Gastrocnemius medialis (tissue), 4 donors: ENCODE data around the gene CNPY2. TPM values are rescaled to one million over a fixed set of nuclear protein-coding genes. Genes with fewer than 3 reads are reported as not detected.
"Not testable (repeated sequence)": the region's sequence is repeated elsewhere in the genome, so short reads cannot be mapped to it uniquely, and the experiment has no call there.

Source experiments
- ATAC-seq, 2 donors: fragments of 150-250 bp; one replicate each; pipeline ENCODE4 v1.9.1; 2016
- DNase-seq, 2 donors: peaks; one replicate each; pipeline ENCODE4 v3.0.0-alpha.2; 2019
- H3K27ac ChIP-seq, 4 donors: fragments of 200-600 bp; sonication (generic); 1 replicate in 1 of 4; 2 replicates in 3 of 4; pipeline ENCODE4 v1.5.1; 2016 to 2018; ENCODE audit warnings: mild to moderate bottlenecking in 2 of 4, moderate library complexity in 1 of 4
- H3K27me3 ChIP-seq, 3 donors: fragments of 200-600 bp; sonication (generic) in 2 of 3; 1 replicate in 1 of 3; 2 replicates in 2 of 3; pipeline versions ENCODE4 v1.5.1 to v1.6.0; 2016 to 2019; ENCODE audit warnings: mild to moderate bottlenecking in 1 of 3, moderate library complexity in 1 of 3
- H3K36me3 ChIP-seq, 2 donors: fragments of 200-600 bp; sonication (generic) in 1 of 2; one replicate each; pipeline ENCODE4 v1.5.1; 2017 to 2018
- H3K4me1 ChIP-seq, 2 donors: fragments of 200-600 bp; sonication (generic) in 1 of 2; one replicate each; pipeline ENCODE4 v1.5.1; 2016 to 2017; ENCODE audit warnings: mild to moderate bottlenecking in 2 of 2
- H3K4me3 ChIP-seq, 4 donors: fragments of 200-600 bp; sonication (generic) in 3 of 4; 1 replicate in 1 of 4; 2 replicates in 3 of 4; pipeline ENCODE4 v1.5.1; 2016 to 2019; ENCODE audit warnings: mild to moderate bottlenecking in 2 of 4
- H3K9me3 ChIP-seq, 3 donors: fragments of 200-600 bp; sonication (generic) in 2 of 3; 1 replicate in 1 of 3; 2 replicates in 2 of 3; pipeline ENCODE4 v1.5.1; 2016 to 2019
- CTCF ChIP-seq, 5 experiments: fragments of 450-650 bp in 3 of 5; fragments of 200-600 bp in 2 of 5; sonication (generic) in 2 of 5; IDR thresholded peaks in 4 of 5; conservative IDR thresholded peaks in 1 of 5; 1 replicate in 4 of 5; 2 replicates in 1 of 5; pipeline ENCODE4 v1.5.1; 2016 to 2019; ENCODE audit warnings: antibody characterized with exemption in 5 of 5, mild to moderate bottlenecking in 3 of 5, moderate library complexity in 3 of 5
- POLR2A ChIP-seq, 2 donors: fragments of 450-650 bp; IDR thresholded peaks; one replicate each; pipeline ENCODE4 v1.6.1; 2017; ENCODE audit warnings: antibody characterized with exemption in 2 of 2, mild to moderate bottlenecking in 2 of 2, moderate library complexity in 2 of 2
- in situ Hi-C, 4 donors: fragments of 200-750 bp; cut with MboI; loops; one replicate each; pipeline versions ENCODE4 v1.15.0 to v1.8.0; 2017; ENCODE audit warnings: low sequenced_read_pairs in 4 of 4
- intact Hi-C: fragments of 100-400 bp; cut with DNase I; formaldehyde crosslinking; loops from one replicate; pipeline ENCODE4 v1.15.1; 2023; ENCODE audit warnings: low total_unique reads
- total RNA-seq, 4 donors: library from RNA; depleted of rRNA; stranded (reverse); fragments of >200 nt; gene quantifications; one replicate each; pipeline versions ENCODE4 v1.1.0 to v1.2.3, GENCODE V29; 2016

The CNPY2 gene
- total RNA-seq, 4 donors from 2014 or later: 21.7 to 59.1 (median 28.4) TPM

GRCh38 chr12:56296295-56296694 lies 19.5 kb downstream of the CNPY2 start:
- H3K27ac ChIP-seq: peak overlapping the region; percentile 91 to 97 (median 94)
- peaks cover 0 to 8% of the 10 kb centered on the region in 2 donors for H3K36me3 ChIP-seq
- ATAC-seq: no peak
- TF ChIP-seq POLR2A (IDR thresholded peaks at IDR 0.05) (no peak), CTCF (IDR thresholded peaks at IDR 0.05 in 4 of 5, conservative IDR thresholded peaks at IDR 0.05 in 1 of 5) (no peak)
- in situ Hi-C loops (no loop called here), intact Hi-C loops (no loop called here)
- DNase-seq: no peak
- H3K4me3 ChIP-seq: no peak overlapping the region
- no peaks in the 10 kb centered on the region for H3K27me3 ChIP-seq
- peaks cover 74 to 85% of the 10 kb centered on the region in 2 donors for H3K4me1 ChIP-seq
- H3K9me3 ChIP-seq: no peaks in the 10 kb centered on the region

DNA sequence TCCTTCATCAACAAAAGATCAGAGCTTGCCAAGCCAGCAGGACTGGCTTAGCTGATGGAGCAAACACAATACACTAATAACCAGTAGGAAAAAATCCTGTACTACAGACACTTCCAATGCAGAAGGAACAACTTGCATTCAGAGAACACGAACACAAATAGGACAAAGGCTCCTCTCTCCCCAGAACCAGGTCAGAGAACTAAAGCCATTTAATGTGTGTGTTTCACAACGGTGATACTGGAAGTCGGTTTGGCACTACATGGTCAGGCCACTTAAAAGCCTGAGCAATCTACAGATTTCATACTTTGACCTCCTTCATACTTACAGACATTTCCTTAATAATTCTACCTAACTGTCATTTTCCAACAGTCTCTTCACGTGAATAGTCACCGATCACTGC lies 22.0 kb downstream of the CNPY2 start:
- Histone ChIP-seq H3K36me3 (peaks cover 0 to 12% of the 10 kb centered on the region in 2 donors), H3K4me3 (no peak overlapping the region), H3K27me3 (no peaks in the 10 kb centered on the region), H3K9me3 (no peaks in the 10 kb centered on the region), H3K4me1 (peaks cover 69 to 80% of the 10 kb centered on the region in 2 donors), H3K27ac (peak overlapping the region; percentile 27 to 97 (median 80))
- peak; percentile 71 to 74 for ATAC-seq
- in situ Hi-C loops: no loop called here
- TF ChIP-seq CTCF (IDR thresholded peaks at IDR 0.05 in 4 of 5, conservative IDR thresholded peaks at IDR 0.05 in 1 of 5): no peak
- TF ChIP-seq POLR2A (IDR thresholded peaks at IDR 0.05): no peak
- no peak for DNase-seq
- intact Hi-C loops: no loop called here

DNA sequence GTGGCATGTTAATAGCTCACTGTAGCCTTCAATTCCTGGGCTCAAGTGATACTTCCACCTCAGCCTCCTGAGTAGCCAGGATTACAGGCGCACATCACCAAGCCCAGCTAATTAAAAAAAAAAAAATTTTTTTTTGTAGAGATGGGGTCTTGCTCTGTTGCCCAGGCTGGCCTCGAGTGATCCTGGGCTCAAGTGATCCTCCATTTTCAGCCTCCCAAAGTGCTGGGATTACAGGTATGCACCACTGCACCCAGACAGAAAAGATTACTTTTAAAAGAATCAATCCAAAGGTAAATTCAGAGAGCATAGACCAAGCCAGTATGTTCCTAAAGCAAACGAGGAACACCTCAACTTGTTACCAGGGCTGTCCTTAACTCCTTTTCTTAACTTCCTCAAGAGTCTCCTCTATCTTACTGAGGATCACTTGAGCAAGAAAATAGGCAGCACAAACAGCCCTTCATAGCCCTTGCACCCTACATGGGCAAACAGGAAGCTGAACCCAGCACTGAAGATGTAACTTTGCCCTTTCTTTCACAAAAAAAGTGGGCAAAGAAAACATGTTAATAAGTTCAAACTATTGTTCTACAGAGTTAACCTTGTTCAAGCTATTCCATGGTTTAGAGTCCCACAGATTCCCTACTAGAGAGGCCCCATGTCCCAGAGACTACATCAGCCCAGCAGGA lies 26.9 kb downstream of the CNPY2 start:
- H3K27me3 ChIP-seq: no peaks in the 10 kb centered on the region
- no peak overlapping the region for H3K4me3 ChIP-seq
- no peaks in the 10 kb centered on the region for H3K9me3 ChIP-seq
- intact Hi-C loops: no loop called here
- in situ Hi-C loops: no loop called here
- DNase-seq: no peak
- ATAC-seq: no peak
- TF ChIP-seq POLR2A (IDR thresholded peaks at IDR 0.05) (no peak), CTCF (IDR thresholded peaks at IDR 0.05 in 4 of 5, conservative IDR thresholded peaks at IDR 0.05 in 1 of 5) (no peak)
- H3K4me1 ChIP-seq: peaks cover 44 to 56% of the 10 kb centered on the region in 2 donors
- H3K27ac ChIP-seq: peak overlapping the region in 2 of 4 donors; percentile 50 to 97
- H3K36me3 ChIP-seq: peaks cover 0 to 31% of the 10 kb centered on the region in 2 donors

DNA sequence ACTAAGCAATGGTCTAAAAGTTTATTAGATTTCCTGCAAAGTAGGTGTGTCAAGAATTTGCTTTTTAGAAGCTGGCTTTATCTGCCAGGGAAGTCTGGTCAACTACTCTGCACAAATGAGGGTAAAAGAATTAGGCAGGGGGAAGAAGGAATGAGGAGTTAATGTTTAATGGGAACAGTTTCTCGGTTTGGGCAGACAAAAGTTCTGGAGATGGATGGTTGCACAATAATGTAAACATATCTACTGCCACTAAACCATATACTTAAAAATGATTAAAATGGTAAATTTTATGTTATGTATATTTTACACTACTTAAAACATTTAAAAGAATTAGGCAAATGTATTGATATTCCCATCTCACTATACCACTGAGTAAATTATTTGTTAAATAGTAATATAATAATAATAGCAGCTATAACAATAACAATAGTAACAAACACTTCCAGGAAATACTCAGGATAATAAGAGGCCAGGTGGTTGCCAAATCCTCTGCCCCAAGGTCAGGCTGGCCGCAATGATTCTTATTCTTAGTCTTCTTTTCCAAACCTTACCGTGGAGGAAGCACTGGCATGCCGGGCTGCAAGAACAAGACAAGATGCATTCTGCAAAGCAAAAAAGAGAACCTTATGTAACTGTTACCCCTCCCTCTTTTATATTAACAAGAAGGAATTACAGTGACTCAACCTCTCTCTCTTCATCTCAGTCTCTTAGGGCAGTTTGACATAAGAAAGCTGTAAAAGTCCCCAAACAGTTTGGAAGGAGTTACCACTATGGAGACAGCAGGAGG lies 29.6 kb downstream of the CNPY2 start:
- peak overlapping the region; percentile 5 to 97 (median 28) for H3K27ac ChIP-seq

GRCh38 chr12:56284263-56284662 lies 31.5 kb downstream of the CNPY2 start:
- not testable (repeated sequence) for H3K27me3 ChIP-seq

More for the DNA sequence above, 29.6 kb downstream of the CNPY2 start:
- H3K9me3 ChIP-seq: no peaks in the 10 kb centered on the region
- ATAC-seq: no peak
- H3K36me3 ChIP-seq: peaks cover 0 to 49% of the 10 kb centered on the region in 2 donors
- intact Hi-C loops: no loop called here
- in situ Hi-C loops: no loop called here
- H3K4me3 ChIP-seq: no peak overlapping the region
- no peak for DNase-seq
- H3K27me3 ChIP-seq: no peaks in the 10 kb centered on the region
- no peak for TF ChIP-seq CTCF (IDR thresholded peaks at IDR 0.05 in 4 of 5, conservative IDR thresholded peaks at IDR 0.05 in 1 of 5)
- no peak for TF ChIP-seq POLR2A (IDR thresholded peaks at IDR 0.05)
- peaks cover 28 to 35% of the 10 kb centered on the region in 2 donors for H3K4me1 ChIP-seq

More at GRCh38 chr12:56284263-56284662, 31.5 kb downstream of the CNPY2 start:
- Histone ChIP-seq H3K4me1 (peaks cover 22 to 28% of the 10 kb centered on the region in 2 donors), H3K36me3 (peaks cover 0 to 64% of the 10 kb centered on the region in 2 donors), H3K27ac (peak overlapping the region in 1 of 4 donors; percentile 27)
- in situ Hi-C loops, intact Hi-C loops, H3K9me3 ChIP-seq, ATAC-seq, DNase-seq, H3K4me3 ChIP-seq: not testable (repeated sequence)
